ENCODE data around the gene GDI1.

DNA sequence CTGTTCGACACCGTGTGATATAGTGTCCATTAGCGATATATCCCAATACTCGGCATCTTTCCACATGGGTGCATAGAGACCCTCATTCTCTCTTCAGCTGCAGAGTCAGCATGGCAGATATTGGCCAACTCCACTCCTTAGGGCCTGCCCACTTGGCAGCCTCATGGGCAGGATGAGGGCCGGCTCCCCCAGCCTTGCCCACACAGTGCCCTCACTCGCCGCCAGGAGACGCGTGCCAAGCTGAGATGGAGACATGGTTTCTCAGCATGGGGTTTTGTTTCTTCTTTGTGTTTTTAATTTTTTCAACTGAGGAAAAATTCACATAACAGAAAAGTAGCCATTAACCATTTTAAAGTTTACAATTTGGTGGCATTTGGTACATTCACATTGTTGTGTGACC is 15.9 kb downstream of the GDI1 start:
- TF ChIP-seq, protein P1, sequence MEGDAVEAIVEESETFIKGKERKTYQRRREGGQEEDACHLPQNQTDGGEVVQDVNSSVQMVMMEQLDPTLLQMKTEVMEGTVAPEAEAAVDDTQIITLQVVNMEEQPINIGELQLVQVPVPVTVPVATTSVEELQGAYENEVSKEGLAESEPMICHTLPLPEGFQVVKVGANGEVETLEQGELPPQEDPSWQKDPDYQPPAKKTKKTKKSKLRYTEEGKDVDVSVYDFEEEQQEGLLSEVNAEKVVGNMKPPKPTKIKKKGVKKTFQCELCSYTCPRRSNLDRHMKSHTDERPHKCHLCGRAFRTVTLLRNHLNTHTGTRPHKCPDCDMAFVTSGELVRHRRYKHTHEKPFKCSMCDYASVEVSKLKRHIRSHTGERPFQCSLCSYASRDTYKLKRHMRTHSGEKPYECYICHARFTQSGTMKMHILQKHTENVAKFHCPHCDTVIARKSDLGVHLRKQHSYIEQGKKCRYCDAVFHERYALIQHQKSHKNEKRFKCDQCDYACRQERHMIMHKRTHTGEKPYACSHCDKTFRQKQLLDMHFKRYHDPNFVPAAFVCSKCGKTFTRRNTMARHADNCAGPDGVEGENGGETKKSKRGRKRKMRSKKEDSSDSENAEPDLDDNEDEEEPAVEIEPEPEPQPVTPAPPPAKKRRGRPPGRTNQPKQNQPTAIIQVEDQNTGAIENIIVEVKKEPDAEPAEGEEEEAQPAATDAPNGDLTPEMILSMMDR (IDR thresholded peaks at IDR 0.05), result no peak
- no peak for TF ChIP-seq POLR2A (IDR thresholded peaks at IDR 0.05)

All from body of pancreas (tissue), 4 donors.